ENCODE measurements around the gene CCT6B.

CCT6B gene

DNA sequence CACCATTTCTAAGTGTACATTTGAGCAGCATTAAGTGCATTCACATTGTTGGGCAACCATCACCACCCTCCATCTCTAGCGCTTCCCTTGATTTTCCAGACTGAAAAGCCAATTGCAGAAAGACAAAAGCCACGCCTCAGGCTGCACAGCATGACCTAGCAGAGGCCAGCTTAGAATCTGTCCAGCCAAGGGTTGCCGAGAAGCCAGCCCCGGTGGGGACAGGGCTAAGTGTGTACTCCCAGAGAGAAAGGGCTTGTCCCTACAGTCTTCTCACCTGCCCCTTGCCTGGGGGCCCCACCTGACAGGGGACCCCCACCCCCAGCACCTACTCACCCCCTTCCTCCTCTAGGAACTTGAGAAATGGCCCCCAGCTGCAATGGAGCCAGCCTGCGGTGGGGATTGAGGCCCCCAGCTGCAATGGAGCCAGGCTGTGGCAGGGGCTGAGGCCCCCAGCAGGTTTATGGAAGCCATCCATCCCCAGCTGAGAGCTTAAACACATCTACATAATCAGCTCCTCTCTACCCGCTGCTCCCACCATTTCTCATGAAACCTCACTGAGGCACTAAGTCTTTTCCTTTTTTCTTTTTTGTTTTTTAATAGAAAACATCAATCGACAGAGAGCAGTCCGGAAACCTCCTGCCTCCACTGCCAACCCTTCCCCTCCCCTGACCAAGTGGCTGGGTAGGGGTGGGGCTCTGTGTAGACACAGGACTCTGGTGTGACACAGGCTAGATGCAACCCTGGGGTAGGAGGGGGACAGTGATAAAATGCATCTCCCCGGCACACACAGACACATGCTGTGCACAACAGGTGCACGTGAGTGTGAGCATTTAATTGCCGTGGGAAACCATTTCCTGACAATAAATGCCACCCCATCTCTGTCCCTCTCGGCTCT lies 77.9 kb downstream of the CCT6B start:
- no peak for DNase-seq

DNA sequence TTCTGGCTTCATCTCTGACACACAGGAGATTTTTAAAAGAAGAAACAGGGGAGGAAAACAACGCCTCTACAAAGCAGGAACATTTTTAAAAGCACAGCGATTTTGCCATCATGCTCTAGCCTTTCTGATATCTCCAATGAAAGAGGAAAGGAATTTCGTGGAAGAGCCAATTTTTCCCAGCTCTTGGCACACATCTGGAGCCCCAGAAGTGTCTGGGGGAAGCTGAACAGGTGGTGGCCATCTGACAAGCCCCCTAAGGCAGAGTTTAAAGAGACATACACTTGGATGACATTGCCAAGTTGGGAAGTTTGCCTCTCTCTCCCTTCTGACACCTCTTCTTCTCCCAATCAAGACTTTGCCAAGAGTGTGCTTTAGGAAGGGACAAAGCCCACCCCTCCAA lies 82.1 kb downstream of the CCT6B start:
- no peak for DNase-seq

All from kidney glomerular epithelial cell (primary cell).